ENCODE results near the gene MSMB. TPM values are rescaled to one million over a fixed set of nuclear protein-coding genes. Genes with fewer than 3 reads are reported as not detected.
A peak's percentile ranks its signal among the peaks of the same experiment; 100 is the strongest.
"Not testable (repeated sequence)": the region's sequence is repeated elsewhere in the genome, so short reads cannot be mapped to it uniquely, and the experiment has no call there.

Gene MSMB
- total RNA-seq: not detected in 2 replicates

GRCh38 chr10:46046261-46046660 is at the start of gene MSMB:
Gene MSMB, minus strand, starts transcription at chr10:46046269. Its CDS starts 32 bp downstream, at chr10:46046237.
- Mint-ChIP-seq H3K9me3 (no peaks in the 10 kb centered on the region), H3K27ac (no peak within 1 kb of the TSS), H3K4me1 (ENCODE audit: low read depth) (peaks cover 3% of the 10 kb centered on the region), H3K27me3 (ENCODE audit: low read depth) (peaks cover 14% of the 10 kb centered on the region), H3K4me3 (ENCODE audit: low read depth) (no peak within 1 kb of the TSS), H3K36me3 (ENCODE audit: low read depth) (no peaks in the 10 kb centered on the region)
- intact Hi-C loops (cut with micrococcal nuclease): no loop called here
- DNase-seq (ENCODE audit: low spot score): no peak

GRCh38 chr10:46094931-46095750 is 49.1 kb upstream of the MSMB start:
- Mint-ChIP-seq H3K27me3 (ENCODE audit: low read depth) (no peaks in the 10 kb centered on the region), H3K27ac (no peak overlapping the region), H3K4me1 (ENCODE audit: low read depth) (peaks cover 29% of the 10 kb centered on the region), H3K4me3 (ENCODE audit: low read depth) (no peak overlapping the region), H3K36me3 (ENCODE audit: low read depth) (no peaks in the 10 kb centered on the region), H3K9me3 (no peaks in the 10 kb centered on the region)
- DNase-seq (ENCODE audit: low spot score): no peak
- intact Hi-C loops (cut with micrococcal nuclease): no loop called here

DNA sequence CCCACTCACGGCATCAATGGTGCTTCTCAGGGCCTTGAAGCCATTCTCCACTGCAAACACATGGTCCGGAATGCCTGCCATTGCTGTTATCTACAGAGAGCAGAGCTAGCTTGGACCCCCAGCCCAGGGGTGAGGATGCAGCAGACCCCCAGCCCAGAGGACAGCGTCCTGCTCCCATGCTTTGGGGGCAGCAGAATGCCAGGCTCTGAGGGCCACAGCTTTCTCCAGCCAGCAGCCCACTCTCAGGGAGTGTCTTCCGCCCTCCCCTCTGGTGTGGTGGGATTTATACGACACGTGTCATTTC is 48.1 kb upstream of the MSMB start:
- H3K27ac Mint-ChIP-seq: no peak overlapping the region
- H3K9me3 Mint-ChIP-seq: no peaks in the 10 kb centered on the region
- H3K36me3 Mint-ChIP-seq (ENCODE audit: low read depth): no peaks in the 10 kb centered on the region
- H3K4me1 Mint-ChIP-seq (ENCODE audit: low read depth): peaks cover 29% of the 10 kb centered on the region
- H3K4me3 Mint-ChIP-seq (ENCODE audit: low read depth): no peak overlapping the region
- H3K27me3 Mint-ChIP-seq (ENCODE audit: low read depth): no peaks in the 10 kb centered on the region
- intact Hi-C loops (cut with micrococcal nuclease): no loop called here
- DNase-seq (ENCODE audit: low spot score): no peak

- H3K27ac Mint-ChIP-seq; H3K27me3 Mint-ChIP-seq (ENCODE audit: low read depth); H3K4me3 Mint-ChIP-seq (ENCODE audit: low read depth); H3K9me3 Mint-ChIP-seq; DNase-seq (ENCODE audit: low spot score); intact Hi-C loops (cut with micrococcal nuclease); H3K36me3 Mint-ChIP-seq (ENCODE audit: low read depth): not testable (repeated sequence)
- H3K4me1 Mint-ChIP-seq (ENCODE audit: low read depth): peaks cover 29% of the 10 kb centered on the region
Observed at GRCh38 chr10:46093316-46094196, 47.5 kb upstream of the MSMB start.

DNA sequence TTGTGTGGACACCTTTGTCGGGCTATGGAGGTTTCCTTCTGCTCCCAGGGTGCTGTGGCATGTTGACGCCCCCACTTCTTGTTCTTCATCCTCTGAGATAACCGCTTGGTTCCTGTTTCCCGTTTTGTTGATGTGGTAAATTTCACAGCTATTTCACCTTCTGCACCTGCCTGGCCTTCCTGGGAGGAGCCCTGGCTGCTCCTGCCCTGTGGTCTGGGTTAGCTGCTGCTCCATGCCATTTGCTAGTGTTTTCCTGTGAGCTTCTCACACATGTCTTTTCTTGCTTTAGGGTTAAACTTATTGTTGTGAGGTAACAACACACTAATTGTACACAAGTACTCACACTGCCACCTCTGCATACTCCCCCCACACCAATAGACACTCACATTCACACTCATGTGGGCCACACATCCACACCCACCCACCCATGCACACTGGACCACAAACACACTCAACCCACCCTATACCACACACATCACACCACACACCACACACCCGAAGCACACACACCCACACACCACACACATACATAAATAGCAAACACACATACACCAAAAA is 46.5 kb upstream of the MSMB start:
- DNase-seq (ENCODE audit: low spot score): peak; percentile 19
- Mint-ChIP-seq H3K27me3 (ENCODE audit: low read depth) (no peaks in the 10 kb centered on the region), H3K4me3 (ENCODE audit: low read depth) (no peak overlapping the region), H3K27ac (no peak overlapping the region), H3K4me1 (ENCODE audit: low read depth) (peaks cover 27% of the 10 kb centered on the region), H3K36me3 (ENCODE audit: low read depth) (no peaks in the 10 kb centered on the region), H3K9me3 (no peaks in the 10 kb centered on the region)
- intact Hi-C loops (cut with micrococcal nuclease): no loop called here

DNA sequence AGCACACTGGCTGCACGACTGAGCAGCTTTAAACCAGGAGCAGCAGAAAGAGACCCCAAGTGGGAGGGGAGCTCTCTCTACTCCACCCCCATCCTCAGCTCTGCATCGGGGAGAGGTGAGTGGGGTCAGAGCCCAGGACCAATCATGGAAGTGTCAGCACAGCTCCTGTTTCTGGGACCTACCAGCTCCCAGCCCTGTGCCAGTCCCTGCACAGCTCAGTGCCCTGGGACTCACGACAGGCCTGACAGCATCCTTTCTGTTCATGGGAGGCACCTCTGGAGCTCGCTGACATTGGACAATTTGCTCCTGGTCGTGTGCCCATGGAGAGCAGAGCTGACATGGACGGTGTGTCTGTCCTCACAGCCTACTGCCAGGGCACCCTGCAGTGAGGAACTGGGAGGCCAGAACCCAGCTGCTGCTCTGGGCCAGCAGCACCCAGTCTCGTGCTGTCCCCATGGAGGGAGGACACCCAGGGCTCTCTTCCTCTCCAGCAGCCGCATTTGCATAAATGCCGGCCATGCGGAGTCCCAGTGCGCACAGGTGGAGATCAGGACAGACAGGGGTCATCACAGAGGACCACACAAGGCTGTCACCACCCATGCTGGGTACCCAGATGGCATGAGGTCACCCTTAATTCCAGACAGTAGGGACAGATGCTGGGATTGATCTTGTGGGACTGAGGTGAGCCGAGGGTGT is 45.9 kb upstream of the MSMB start:
- Mint-ChIP-seq H3K4me1 (ENCODE audit: low read depth) (peaks cover 22% of the 10 kb centered on the region), H3K9me3 (no peaks in the 10 kb centered on the region), H3K4me3 (ENCODE audit: low read depth) (no peak overlapping the region), H3K27ac (no peak overlapping the region), H3K27me3 (ENCODE audit: low read depth) (no peaks in the 10 kb centered on the region), H3K36me3 (ENCODE audit: low read depth) (no peaks in the 10 kb centered on the region)
- intact Hi-C loops (cut with micrococcal nuclease): no loop called here
- DNase-seq (ENCODE audit: low spot score): no peak

DNA sequence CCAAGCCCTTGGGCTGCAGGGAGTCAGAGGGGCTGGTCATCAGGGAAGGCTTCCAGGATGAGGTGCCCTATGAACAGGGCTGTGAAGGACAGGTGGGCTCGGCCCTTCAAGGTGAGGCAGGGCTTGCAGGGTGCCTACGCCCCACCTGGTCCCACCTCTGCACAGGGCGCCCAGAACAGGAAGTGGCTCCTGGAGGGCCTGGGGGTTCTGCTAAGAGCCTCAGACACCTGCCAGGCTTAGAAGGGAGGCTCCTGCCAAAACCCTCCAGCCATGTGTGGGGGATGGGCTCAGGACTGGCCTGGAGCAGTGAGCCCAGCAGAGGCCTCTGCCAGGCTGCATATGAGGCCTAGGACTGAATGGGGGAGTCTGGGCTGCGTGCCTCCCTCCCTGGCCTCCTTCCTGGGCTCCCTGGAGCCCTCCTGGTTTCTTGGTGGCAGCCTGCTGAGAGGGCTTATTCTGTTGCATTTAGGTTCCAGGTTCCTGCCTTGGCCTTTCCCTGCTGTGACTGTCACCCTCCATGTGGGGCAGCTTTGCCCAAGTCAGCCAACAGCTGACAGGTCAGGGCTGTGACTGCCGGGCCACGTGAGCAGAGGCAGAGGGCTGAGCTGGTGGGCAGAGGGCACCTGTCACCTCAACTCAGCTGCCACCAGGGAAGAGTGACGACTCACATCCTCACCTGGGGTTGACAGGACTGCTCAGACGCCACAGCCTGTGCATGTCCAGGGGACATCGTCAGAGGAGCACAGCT is 45.2 kb upstream of the MSMB start:
- DNase-seq (ENCODE audit: low spot score): no peak
- intact Hi-C loops (cut with micrococcal nuclease): no loop called here
- Mint-ChIP-seq H3K27ac (no peak overlapping the region), H3K9me3 (no peaks in the 10 kb centered on the region), H3K4me1 (ENCODE audit: low read depth) (peaks cover 15% of the 10 kb centered on the region), H3K27me3 (ENCODE audit: low read depth) (no peaks in the 10 kb centered on the region), H3K36me3 (ENCODE audit: low read depth) (no peaks in the 10 kb centered on the region), H3K4me3 (ENCODE audit: low read depth) (no peak overlapping the region)

GRCh38 chr10:46090258-46090812 is 44.3 kb upstream of the MSMB start:
- Mint-ChIP-seq H3K36me3 (ENCODE audit: low read depth) (no peaks in the 10 kb centered on the region), H3K27ac (no peak overlapping the region), H3K9me3 (no peaks in the 10 kb centered on the region), H3K27me3 (ENCODE audit: low read depth) (no peaks in the 10 kb centered on the region), H3K4me3 (ENCODE audit: low read depth) (no peak overlapping the region), H3K4me1 (ENCODE audit: low read depth) (peaks cover 12% of the 10 kb centered on the region)
- DNase-seq (ENCODE audit: low spot score): no peak
- intact Hi-C loops (cut with micrococcal nuclease): no loop called here

GRCh38 chr10:46087381-46087780 is 41.3 kb upstream of the MSMB start:
- H3K27me3 Mint-ChIP-seq (ENCODE audit: low read depth); H3K9me3 Mint-ChIP-seq; H3K27ac Mint-ChIP-seq; H3K36me3 Mint-ChIP-seq (ENCODE audit: low read depth); H3K4me1 Mint-ChIP-seq (ENCODE audit: low read depth); H3K4me3 Mint-ChIP-seq (ENCODE audit: low read depth); intact Hi-C loops (cut with micrococcal nuclease); DNase-seq (ENCODE audit: low spot score): not testable (repeated sequence)

- no peak overlapping the region for H3K4me3 Mint-ChIP-seq (ENCODE audit: low read depth)
- H3K9me3 Mint-ChIP-seq: no peaks in the 10 kb centered on the region
- H3K27me3 Mint-ChIP-seq (ENCODE audit: low read depth): peaks cover 3% of the 10 kb centered on the region
- intact Hi-C loops (cut with micrococcal nuclease): no loop called here
- no peak for DNase-seq (ENCODE audit: low spot score)
- peaks cover 3% of the 10 kb centered on the region for H3K4me1 Mint-ChIP-seq (ENCODE audit: low read depth)
- H3K36me3 Mint-ChIP-seq (ENCODE audit: low read depth): no peaks in the 10 kb centered on the region
- no peak overlapping the region for H3K27ac Mint-ChIP-seq
Observed at GRCh38 chr10:46084321-46085165, 38.5 kb upstream of the MSMB start.

GRCh38 chr10:46080886-46081285 is 34.8 kb upstream of the MSMB start:
- intact Hi-C loops (cut with micrococcal nuclease): no loop called here
- Mint-ChIP-seq H3K36me3 (ENCODE audit: low read depth) (no peaks in the 10 kb centered on the region), H3K9me3 (no peaks in the 10 kb centered on the region), H3K27me3 (ENCODE audit: low read depth) (peaks cover 3% of the 10 kb centered on the region), H3K27ac (no peak overlapping the region), H3K4me1 (ENCODE audit: low read depth) (peaks cover 13% of the 10 kb centered on the region), H3K4me3 (ENCODE audit: low read depth) (no peak overlapping the region)
- no peak for DNase-seq (ENCODE audit: low spot score)
